NCI-H1436 (cell line): Measurements from ENCODE around the gene ZBTB49.
"Not testable (repeated sequence)": the region's sequence is repeated elsewhere in the genome, so short reads cannot be mapped to it uniquely, and the experiment has no call there.

Experiments used
- DNase-seq: peaks from one replicate; lab custom pipeline; 2025; lab: John Stamatoyannopoulos, UW

Gene ZBTB49, protein sequence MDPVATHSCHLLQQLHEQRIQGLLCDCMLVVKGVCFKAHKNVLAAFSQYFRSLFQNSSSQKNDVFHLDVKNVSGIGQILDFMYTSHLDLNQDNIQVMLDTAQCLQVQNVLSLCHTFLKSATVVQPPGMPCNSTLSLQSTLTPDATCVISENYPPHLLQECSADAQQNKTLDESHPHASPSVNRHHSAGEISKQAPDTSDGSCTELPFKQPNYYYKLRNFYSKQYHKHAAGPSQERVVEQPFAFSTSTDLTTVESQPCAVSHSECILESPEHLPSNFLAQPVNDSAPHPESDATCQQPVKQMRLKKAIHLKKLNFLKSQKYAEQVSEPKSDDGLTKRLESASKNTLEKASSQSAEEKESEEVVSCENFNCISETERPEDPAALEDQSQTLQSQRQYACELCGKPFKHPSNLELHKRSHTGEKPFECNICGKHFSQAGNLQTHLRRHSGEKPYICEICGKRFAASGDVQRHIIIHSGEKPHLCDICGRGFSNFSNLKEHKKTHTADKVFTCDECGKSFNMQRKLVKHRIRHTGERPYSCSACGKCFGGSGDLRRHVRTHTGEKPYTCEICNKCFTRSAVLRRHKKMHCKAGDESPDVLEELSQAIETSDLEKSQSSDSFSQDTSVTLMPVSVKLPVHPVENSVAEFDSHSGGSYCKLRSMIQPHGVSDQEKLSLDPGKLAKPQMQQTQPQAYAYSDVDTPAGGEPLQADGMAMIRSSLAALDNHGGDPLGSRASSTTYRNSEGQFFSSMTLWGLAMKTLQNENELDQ

GRCh38 chr4:4289941-4290850, at the start of gene ZBTB49, which contains the start of gene LYAR:
Gene ZBTB49 (plus strand): TSS chr4:4290251. CDS start chr4:4299946, 9,695 bp downstream.
Gene LYAR (minus strand): TSS chr4:4290154. CDS start chr4:4283742, 6,412 bp downstream.
- peak; percentile 62 for DNase-seq

GRCh38 chr4:4245172-4245571, 44.9 kb upstream of the ZBTB49 start:
- DNase-seq, result no peak

DNA sequence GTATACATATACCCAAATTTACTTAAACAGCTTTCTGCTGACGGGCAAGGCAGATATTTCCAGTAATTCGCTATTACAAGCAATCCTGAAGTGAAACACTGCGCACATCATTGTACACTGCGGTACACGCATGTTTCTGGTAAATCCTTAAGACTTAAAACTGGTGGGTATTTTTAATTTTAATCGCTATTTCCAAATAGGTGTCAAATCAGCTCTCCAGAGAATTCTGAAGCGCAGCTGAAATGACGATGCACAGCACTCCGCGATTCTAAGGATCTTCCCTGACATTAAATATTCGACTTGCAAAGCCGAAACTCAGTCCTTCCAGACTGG, 42.4 kb upstream of the ZBTB49 start:
- no peak for DNase-seq

DNA sequence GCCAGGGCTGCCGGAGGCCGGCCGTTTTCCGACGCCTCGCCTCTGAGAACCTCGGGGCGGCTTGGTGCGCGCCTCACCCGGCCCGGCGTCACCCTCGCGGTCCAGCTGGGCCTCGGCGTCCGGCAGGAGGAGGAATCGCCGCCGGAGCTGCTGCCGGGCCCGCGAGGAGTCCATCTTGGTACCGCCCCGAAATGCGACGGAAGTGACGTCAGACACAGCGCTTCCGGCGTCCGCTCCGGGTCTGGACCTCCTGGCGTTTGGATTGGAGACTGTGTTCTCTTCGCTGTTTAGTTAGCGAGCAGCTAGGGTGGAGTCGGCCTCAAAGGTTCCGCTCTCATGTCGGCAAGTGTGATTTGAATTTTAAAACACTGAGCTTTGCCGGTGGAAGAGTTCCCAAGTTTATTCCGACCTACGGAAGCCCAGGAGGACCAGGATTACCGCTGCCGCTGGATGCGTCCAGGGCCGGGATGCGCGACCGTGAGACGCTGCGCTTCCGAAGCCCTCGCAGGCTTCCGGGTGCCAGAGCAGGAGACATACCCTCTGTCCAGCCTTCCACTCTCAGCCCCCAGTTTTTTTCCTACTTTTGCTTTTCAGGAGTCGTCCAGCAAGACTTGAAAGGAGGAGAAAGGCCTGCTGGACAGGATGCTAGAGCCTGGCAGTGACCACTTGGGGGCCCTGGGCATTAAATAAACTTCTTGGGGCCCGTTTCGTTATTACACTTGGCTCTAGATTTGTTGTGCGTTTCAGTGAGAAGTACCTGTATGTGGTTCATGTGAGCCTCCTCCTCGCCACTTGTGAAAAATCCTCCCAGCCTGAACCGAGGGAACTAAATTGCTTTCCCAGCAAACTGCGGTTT, 41.8 kb upstream of the ZBTB49 start, which contains the start of gene TMEM128:
TMEM128 (minus strand) TSS at position 195 of the 856 bp plus-strand sequence; CDS start at position 174, 21 bp downstream.
- DNase-seq, result peak; percentile 76

DNA sequence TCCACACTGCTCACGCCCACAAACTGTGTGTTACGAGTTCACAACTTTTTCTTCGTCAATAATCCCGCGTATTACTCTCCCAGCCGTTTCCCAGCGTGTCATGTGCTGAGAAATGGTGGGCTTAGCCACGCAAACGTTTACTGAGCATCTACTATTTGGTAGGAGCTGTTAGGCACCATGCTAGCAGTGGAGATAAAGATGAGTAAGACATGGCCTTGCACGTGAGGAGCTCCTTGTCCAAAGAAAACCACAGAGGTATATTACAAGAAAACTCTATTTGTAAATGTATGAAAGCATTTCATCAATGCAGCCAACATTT, 41.2 kb upstream of the ZBTB49 start:
- no peak for DNase-seq

DNA sequence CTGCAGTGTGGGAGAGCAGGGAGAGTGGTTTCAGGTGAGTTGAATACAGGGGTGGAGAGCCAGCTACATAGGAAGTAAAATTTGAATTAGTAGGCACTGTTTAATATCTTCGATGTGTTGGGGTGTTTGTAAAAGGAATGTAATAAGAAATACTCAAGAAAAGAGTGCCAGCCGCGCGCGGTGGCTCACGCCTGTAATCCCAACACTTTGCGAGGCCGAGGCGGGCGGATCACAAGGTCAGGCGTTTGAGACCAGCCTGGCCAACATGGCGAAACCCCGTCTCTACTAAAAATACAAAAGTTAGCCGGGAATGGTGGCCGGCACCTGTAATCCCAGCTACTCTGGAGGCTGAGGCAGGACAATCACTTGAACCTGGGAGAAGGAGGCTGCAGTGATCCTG, 40.7 kb upstream of the ZBTB49 start:
- not testable (repeated sequence) for DNase-seq

DNA sequence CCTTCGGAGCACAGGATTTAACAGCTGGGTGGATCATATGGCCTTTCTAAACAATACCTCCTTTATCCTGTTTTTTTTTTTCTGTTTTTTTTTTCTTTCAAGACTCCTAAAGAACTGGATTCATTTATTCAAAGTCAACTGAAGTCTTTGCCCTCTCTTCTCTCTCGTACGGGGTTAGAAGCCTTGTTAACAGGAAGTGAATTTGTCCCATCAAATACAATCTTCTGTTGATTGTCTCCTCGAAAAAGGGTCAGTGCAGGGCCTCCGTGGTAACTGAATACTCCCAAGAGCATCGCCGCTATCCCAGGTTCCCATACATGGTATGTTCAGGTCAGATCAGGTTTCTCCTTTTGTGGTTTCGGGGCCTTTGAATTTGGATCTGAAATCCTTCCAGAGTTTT, 40.2 kb upstream of the ZBTB49 start:
- DNase-seq, result no peak

- DNase-seq, result no peak
Observed at GRCh38 chr4:4254199-4254598, 35.9 kb upstream of the ZBTB49 start.

DNA sequence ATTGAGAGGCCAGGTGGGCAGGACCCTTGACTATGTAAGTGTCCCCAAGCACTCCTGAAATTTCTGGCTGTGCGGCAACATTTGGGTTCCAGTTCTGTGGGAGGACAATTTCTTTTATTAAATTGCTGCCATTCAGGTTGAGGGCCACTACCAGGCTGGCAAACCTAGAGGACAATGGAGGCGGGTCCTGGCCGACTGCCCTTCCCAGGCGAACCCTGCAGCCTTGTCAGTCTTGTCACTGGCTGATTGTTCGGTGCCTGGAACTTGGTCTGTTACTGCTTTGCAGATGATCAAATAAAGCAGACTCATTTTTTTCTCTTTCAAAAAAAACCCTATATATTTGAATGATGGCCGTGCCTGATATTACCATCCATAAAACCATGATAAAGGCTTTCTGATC, 35.4 kb upstream of the ZBTB49 start:
- no peak for DNase-seq

GRCh38 chr4:4256799-4257198, 33.3 kb upstream of the ZBTB49 start:
- DNase-seq, result no peak

DNA sequence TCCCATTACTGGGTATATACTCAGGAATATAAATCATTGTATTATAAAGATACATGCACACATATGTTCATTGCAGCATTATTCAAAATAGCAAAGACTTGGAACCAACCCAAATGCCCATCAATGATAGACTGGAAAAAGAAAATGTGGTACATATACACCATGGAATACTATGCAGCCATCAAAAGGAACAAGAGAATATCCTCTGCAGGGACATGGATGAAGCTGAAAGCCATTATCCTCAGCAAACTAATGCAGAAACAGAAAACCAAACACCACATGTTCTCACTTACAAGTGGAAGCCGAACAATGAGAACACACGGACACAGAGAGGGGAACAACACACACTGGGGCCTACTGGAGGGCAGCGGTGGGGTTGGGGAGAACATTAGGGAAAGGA, 32.3 kb upstream of the ZBTB49 start:
- not testable (repeated sequence) for DNase-seq

DNA sequence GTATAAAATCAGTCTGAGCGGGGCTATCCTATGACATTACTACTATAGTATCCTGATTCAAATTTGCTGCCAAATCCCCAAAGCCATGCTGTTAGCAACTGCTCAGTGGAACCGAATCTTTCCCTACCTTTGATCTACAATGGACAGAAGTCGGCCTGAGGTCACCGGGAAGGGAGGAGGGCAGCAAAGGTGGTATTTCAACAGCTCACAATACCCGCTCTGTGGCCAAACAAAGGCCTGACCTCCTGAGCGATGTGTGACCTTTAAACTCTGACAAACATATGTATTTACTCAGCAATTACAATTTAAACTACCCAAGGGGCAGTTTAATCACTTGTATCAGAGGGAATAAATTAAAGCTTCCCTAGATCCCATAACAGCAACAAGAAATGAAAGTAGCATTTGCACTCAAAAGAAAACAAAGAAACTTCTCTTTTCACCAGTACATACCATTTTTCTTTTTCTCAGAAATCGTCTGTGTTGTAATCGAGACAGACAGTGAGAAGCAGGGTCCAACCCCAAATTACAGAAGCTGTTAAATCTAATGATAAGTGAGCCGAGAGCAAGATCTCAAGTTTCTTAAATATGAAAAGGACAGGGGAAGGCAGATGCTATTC, 30.5 kb upstream of the ZBTB49 start:
- no peak for DNase-seq

DNA sequence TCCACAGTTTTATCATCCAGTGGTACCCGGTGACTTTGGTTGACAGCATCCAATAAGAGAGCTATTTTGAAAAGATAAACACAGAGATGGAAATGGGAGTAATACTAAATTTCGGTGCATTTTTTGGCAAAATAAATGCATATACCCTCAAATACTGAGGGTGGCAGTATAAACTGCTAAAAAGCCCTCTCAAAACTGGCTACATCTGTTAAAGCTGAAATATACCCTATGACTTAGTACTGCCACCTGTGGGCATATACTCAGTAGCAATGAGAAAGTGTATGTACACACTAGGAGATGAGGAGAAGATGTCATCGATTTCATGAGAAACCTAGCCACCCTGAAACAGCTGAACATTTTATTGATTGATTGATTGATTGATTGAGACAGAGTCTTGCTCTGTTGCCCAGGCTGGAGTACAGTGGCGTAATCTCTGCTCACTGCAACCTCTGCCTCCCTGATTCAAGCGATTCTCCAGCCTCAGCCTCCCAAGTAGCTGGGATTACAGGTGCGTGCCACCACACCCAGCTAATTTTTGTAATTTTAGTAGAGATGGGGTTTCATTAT, 29.8 kb upstream of the ZBTB49 start:
- DNase-seq, result peak; percentile 9

- DNase-seq, result no peak
Observed at GRCh38 chr4:4267981-4268380, 22.1 kb upstream of the ZBTB49 start.

- no peak for DNase-seq
Observed at GRCh38 chr4:4268776-4269175, 21.3 kb upstream of the ZBTB49 start.

DNA sequence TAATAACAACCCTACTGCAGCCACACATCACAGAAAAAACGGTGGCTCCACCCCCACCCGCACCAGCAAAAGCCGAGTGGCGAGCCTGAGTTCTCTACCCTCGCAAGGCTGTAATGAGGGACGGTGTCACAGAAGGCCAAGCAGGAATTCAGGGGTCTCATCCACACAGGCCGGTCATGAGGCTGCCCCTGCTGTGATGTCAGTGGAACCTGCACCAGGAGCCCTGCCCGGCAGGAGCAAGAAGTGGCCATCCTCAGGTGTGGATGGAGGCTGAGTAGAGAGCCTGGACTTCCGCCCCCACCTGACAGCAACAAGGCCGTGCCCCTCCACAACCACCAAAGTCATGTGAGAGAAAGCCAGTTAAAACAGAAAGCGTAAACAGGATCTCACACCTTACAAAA, 20.7 kb upstream of the ZBTB49 start:
- DNase-seq, result no peak

DNA sequence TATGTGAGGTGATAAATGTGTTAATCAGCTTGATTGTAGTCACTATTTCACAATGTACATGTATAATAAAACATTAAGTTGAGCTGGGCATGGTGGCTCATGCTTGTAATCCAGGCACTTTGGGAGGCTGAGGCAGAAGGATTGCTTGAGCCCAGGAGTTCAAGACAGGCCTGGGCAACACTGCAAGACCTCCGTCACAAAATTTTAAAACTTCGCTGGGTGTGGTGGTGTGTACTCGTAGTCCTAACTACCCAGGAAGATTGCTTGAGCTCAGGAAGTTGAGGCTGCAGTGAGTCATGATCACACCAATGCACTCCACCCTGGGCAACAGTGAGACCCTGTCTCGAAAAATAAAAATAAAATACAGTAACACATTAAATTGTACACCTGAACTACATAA, 20.2 kb upstream of the ZBTB49 start:
- DNase-seq, result no peak

DNA sequence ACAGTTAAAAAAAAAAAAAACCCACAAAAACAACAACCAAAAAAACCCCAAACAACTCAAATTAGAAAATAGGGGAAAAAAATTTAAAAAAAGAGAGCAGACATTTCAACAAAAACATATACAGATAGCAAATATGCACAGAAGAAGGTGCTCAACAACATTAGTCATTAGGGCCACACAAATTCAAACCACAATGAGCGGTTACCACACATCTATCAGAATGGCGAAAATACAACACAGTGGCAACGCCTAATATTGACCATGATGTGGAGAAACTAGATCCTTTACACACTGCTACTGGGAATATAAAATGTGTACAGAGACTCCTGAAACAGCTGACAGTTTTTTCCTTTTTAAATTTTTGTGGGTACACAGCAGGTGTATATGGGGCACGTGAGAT, 19.5 kb upstream of the ZBTB49 start:
- DNase-seq, result no peak

DNA sequence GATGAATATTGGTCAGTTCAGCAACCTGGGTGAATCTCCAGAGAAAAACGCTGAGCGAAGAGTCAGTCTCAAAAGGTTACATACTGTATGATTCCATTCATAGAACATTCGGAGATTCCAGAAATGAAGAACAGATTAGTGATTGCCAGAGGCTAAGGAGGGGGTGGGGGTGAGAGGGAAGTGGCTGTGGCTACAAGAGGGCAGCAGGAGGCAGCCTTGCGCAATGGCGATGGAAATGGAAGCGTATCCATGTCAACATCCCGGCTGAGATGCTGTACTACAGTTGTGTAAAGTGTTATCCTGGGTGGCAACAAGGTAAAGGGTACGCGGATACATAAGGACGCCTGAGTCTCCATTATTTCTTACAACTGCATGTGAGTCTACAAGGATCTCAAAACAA, 18.1 kb upstream of the ZBTB49 start:
- DNase-seq, result no peak

DNA sequence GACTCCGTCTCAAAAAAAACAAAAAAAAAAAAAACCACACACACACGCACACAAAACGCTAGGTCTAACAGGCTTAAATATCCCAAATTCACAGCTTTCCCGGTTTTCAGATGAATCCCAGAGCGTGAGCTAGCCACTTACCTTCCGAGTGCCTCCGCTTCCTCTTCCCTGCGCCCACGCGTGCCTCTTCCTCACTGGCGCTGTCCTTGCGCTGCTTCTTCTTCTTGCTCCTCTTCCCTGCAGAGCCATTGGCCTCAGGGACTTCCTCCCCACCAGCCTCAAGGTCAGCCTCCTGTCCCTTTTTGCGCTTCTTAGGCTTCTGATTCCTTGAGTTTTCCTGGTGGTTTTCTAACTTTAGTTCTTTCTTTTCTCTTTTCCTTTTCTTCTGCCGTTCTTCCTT, 15.8 kb upstream of the ZBTB49 start:
- DNase-seq, result no peak

GRCh38 chr4:4277531-4277930, 12.5 kb upstream of the ZBTB49 start:
- no peak for DNase-seq
